CD4-positive, alpha-beta T cell treated with Interleukin-4 for 1 hour (primary cell): ENCODE data around the gene ATG4A.

Experiments used
- DNase-seq, 2 donors: peaks; one replicate each; pipeline ENCODE4 v3.0.0-alpha.2; 2020 to 2022

The ATG4A gene, protein sequence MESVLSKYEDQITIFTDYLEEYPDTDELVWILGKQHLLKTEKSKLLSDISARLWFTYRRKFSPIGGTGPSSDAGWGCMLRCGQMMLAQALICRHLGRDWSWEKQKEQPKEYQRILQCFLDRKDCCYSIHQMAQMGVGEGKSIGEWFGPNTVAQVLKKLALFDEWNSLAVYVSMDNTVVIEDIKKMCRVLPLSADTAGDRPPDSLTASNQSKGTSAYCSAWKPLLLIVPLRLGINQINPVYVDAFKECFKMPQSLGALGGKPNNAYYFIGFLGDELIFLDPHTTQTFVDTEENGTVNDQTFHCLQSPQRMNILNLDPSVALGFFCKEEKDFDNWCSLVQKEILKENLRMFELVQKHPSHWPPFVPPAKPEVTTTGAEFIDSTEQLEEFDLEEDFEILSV

DNA sequence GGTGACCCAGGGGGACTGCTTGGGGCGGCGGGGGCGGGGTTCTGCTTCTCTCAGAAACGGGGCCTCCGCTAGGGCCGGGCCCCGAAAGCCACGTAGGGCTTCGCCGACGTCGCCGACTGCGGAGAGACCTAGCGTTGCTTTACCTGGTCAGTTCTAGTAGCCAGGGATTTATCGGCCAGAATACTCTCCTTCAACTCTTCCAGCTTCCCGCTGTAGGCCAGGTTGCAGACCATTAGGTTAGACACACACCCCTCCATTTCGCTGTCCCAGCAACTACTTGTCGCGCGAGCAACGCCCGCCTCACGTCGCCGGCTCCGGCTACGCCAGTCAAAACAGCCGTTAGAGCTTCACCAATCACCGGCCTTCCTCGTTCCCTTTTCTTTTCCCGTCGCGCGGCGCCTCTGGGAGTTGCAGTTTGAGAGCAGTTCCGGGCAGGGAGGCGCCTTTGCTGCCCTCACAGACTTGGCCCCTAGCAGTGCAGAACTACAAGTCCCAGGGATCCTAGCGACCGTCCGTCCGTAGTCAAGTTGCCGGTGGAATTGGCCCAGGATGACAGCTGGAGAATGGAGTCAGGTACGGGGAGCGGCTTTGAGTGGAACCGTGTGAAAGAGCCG is at the start of gene ATG4A, which contains the start of gene PSMD10:
ATG4A (plus strand) TSS at position 515 of the 614 bp plus-strand sequence; CDS start at position 564, 49 bp downstream.
PSMD10 (minus strand) TSS at position 279 of the 614 bp plus-strand sequence; CDS start at position 257, 22 bp downstream.
- peak; percentile 92 for DNase-seq

DNA sequence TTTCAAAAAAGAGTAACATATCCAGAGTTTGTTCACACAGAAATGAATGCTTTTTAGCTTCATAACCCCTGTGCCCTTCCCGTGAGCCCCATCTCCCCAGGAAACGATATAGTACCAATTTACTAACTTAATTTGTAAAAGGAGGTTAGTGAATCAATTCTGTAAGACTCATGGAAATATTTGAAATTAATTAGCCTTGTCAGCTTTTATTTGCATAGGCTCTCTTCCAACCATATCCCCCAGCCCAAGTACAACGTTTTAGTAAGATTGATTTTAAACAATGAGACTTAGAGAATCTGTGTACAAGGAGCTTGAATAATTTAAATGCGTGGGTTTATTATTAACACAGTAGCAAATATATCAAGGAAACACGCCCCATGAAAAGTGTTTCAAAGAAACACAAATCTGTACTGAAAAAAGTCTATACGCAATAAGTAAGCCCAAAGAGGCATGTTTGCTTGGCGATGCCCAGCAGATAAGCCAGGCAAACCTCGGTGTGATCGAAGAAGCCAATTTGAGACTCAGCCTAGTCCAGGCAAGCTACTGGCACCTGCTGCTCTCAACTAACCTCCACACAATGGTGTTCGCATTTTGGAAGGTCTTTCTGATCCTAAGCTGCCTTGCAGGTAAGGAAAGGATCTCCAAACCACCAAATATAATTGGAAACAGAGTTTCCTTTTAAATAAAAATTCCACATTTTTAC is 46.9 kb upstream of the ATG4A start, which contains the start of gene VSIG1:
VSIG1 (plus strand) TSS at position 512 of the 703 bp plus-strand sequence; CDS start at position 578, 66 bp downstream.
- no peak for DNase-seq

DNA sequence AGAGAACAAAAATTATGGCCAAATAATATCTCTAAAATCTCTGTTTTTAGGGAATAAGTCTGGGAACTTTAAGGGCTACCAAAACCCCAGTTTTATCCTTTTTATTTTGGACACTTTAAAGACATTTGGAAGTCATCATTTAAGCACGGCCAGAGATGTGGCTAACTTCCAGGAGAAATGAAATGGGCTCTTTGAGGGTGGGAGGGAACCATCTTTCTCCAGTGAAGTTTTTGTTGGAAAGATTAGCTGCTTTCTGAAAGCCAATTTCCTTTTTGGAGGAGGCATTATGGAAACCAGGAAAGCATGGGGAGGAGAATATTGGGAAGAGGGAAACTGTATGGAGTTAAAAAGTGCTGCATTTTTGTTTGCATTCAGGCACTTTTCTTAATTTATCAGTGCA is 41.9 kb upstream of the ATG4A start:
- DNase-seq: no peak

DNA sequence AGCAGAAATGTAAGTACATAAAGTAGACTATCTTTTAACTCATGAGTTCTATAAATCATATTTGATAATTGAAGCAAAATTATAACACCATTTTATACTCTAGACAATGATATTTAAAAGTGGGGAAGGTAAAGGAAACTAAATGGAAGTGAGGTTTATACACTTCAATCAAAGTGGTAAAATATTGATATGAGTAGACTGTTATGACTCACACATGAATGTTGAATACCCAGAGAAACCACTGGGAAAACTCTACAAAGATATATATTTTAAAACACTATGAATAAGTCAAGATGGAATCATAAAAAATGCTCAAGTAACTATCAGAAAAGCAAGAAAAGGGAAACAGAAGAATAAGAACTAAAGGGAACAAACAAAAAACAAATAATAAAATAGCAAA is 38.4 kb upstream of the ATG4A start:
- no peak for DNase-seq

DNA sequence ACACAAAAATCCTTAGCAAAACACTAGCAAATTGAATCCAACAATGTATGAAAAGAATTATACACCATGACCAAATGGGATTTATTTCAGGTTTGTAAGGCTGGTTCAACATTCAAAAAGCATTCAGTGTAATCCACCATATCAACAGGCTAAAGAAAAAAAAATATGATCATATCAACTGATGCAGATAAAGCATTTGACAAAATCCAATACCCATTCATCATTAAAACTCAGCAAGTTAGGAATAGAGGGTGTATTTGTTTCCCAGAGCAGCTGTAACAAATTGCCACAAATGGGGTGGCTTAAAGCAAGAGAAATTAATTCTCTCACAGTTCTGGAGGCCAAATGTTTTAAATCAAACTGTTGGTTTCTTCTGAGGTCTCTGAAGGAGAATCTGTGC is 36.0 kb upstream of the ATG4A start:
- DNase-seq: no peak

DNA sequence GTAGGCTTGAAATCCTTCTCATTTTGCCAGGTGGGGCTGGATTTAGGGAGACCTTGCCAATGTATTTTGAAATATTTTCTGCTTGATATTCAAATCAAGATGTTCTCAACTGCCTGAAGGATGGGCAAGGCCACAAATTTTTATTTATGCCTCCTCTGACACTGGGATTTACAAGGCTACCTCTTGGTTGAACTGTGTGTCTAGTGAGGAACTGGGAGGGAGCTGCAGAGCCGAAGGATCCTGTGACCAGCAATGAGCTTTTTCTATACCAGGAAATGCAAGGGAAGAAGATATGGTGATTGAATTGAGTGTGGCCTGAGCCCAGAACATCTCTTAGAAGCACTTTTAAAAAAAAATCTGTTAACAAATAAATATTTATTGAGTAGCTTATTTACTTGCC is 31.8 kb upstream of the ATG4A start:
- no peak for DNase-seq

DNA sequence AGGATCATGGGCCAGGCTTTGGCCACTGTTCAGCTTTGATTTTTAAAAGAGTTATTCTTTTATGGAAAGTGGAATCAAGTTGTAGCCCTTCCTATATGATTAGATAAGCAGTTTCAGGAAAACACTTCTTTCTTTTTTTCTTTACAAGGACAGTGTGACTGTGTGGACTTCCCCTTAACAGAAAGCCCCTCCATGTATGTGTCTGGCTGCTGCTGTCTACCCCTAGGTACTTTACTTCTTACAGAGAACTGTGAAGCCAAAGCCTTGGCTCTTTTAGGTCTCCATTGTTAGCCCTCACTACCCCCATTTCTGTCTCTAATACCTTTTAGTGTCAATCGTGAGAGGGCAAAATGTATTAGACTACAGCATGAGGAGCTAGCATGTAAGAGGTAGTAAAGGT is 27.6 kb upstream of the ATG4A start:
- no peak for DNase-seq

DNA sequence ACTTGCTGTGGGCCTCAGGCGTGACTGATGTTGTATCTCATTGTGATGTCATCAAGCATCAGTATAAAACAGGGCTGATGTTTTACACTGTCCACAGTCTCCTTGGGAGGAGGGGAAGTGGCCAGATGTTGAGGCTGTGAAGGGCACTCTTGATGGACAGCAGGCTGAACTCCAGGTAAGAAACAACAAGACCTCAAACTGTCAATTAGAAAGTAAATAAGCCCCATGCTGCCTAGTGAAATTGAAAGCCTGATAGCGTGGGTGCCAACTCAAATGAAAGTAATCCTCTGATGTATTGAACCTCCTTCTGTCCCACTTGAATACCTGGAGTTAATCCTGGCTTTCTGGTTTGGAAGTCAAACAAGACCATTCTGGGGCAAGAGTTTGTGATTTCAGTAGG is 27.0 kb upstream of the ATG4A start:
- DNase-seq: no peak

DNA sequence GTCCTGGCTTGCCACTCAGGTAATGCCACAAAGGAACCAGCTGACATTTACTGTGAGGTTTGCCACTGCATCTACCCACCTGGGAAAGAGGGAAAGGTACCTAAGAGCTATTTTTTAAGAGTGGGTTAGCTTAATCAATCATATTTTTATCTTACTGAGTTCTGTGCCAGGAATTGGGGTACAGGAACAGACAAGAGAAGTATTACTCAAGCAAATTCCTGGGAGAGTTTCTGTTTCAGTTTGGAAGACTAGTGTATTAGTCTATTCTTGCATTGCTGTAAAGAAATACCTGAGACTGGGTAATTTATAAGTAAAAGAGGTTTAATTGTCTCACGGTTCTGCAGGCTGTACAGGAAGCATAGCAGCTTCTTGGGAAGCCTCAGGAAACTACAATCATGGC is 23.5 kb upstream of the ATG4A start:
- no peak for DNase-seq

DNA sequence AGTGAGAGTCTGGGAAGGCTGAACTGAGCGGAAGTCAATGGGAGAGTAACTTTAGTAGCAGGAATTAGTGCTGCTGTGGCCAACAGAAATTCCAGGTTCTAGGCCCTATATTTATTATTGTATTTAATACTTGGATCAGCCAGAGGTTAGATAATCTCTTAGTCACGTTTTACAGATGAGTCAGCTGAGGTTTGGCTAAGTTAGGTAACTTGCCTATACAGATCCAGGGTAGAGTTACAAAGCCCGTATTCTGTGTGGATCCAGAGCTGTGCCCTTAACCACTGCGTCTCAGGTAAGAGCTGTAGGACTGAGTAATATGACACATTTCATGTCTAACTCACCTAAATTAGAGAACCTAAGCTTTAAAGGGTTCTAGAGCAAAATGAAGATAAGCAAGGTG is 20.7 kb upstream of the ATG4A start:
- DNase-seq: no peak

DNA sequence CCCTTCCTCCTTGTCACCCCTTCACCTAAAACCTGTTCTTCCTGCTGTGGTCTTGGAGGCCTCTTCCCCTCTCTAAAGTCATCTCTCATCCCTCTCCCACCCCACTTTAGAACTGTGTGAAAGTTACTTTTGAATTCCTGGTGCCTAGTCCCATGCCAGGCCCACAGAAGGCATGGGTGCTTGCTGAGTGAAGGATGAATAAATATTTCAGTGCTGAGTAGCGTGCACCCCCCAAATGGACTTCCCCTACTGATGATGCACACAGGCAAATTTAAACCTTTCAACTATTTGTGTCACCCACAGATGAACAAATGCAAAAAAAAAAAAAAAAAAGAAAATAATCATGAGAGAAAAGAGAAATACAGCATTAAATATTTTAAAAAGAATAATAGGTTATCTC is 20.0 kb upstream of the ATG4A start:
- no peak for DNase-seq

DNA sequence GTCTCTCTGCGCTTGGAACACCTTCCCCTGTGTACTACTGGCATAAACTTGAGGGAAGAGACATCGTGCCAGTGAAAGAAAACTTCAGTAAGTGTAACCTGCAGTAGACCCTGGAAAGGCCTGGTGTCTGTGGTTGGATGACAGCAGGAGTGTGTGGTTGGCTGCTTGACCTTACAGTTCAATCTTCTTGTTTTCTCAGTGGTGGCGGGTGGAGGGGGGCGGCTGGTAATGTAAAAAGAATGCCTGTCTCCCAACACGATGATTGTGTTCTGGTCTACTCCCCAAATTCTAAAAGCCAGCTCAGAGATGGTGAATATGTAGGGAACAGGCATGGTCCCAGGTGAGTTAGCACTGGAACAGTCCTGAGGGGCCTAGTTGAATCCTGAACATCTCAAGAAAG is 18.8 kb upstream of the ATG4A start:
- DNase-seq: no peak

DNA sequence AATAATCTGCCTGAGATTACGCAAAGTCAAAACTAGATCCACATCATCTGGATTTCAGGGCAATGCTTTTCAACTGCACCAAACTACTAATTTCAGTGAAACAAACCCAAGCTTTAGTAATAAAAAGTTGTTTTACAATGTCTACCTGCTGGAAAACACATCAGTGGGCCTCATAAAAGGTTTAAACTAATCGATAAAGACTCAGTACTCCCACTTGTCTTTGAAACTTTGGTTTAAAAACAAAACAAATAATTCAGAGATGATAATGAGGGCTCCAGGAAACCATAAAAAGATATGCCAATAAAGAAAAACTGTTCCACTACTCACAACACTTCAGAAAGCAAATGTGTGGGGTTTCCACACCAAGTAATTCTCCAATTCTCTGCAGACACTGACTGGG is 10.5 kb upstream of the ATG4A start:
- no peak for DNase-seq

DNA sequence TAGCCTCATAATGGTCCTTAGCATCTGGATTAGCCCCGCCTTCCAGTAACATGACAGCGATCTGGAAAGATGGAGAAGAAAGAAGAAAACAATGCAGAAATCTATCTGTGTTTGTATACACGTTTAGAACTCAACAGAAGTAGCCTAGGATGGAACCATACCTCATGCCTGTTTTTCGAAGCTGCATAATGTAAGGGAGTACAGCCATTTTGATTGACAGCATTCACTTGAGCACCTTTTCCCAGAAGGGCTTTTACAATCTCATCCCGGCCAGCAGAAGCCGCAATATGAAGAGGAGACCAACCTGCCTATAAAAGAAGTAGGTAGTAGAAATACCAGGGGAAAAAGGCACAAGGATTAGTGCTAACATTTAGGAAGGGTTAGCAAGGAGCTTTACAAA is 3.8 kb upstream of the ATG4A start:
- no peak for DNase-seq

DNA sequence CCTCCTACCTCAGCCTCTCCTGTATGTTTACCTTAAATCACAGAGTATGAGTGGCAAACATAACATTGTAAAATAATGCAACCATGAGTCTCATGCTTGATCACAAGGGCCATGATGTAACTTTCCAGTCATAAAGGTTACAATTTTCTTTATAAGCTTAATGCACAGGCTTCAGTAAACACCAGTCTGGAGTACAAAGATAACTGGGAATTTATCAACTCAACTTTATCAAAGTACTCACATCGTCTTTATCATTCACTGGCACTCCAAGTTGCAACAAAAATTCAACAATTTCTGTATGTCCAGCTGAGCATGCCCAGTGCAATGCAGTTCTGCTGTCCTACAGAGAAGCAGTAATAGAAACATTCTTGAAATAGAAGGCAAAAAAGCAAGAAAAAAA is 3.1 kb upstream of the ATG4A start:
- no peak for DNase-seq

DNA sequence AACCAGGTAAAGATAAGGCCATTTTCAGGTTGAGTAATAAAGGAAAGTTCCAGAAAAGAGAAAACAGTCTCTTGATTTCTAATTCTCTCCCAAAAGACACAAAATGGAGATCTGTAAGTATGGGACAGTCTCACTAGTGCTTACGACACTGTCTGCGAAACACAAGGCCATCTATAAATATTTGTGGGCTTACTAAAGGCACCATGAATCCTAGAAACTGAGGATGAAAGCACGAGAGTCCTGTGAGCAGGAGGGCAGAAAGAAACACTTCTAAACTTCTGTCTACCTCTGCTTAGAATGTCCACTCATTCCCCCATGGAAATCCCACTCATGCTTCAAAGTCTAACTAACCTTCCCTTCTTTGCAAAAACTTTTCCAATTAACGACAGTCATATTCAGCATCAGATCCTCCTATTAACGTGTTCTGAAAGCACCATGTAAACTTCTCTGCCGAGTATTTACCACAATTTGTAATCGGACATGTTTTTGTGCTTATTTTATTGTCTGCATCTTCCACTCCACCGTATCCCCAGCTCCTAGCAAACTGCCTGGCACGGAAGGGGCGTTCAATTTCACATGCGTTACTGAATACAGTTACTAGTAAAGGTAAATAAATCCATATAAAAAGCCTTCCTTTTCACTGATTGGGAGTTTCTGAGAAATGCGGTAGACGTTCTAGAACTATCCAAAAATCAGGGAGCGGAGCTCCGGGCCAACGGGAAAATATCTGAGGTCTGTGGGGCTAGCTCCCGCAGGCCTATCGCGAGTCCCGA is 901 bp upstream of the ATG4A start:
- DNase-seq: peak in 1 of 2 donors; percentile 0

DNA sequence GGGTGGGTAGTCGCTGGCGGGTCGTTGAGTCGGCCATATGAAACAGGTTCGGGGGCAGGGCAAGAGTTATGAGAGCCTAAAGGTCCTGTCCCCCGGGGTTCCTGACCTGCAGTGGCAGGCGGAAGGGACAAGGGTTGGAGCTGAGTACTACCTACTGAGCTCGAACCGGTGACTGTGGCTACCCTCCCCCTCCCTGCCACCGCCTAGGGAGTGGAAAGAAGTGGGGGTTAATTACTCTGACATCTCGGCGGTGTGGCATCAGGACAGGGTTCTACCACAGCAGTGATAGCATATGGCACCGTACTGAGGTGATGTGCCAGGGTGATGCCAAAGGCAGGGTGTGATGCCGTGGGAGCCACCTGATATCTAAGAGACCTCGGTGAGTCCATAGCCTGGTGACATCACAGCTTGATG is 307 bp downstream of the ATG4A start:
- DNase-seq: no peak

DNA sequence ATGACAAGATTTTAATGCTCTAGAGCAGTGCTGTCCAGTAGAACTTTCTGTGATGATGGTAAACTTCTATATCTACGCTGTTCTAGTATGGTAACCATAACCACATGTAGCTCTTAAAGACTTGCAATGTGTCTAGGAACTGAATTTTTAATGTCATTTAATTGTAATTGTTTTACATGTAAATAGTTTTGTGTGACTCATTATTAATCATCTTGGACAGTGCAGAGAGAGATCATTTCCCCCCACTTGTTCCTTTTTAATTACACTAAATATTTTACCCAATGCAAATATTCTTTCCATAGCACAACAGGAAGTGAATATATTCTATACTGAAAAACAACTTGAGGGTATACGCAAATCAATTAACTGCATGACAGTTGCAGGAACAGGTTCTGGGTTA is 5.8 kb downstream of the ATG4A start:
- no peak for DNase-seq

DNA sequence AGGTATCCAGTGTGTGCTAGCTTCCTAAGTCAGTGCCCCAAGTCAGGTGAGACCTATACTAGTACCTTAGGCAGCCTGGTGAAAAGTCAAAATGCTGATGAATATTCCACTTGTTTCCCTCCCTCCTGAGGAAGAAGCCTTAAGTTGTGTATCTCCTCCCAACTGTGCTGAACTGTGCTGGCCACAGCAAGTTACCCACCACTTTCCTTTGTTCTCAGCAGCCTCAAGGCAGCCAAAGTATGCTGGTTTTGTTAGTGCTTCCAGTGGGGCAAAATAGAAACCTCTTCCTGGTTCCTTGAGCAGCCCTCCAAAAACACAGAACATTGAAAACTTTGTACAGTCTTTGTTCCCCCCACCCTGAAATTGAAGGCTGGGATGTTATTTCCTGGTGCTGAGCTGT is 13.9 kb downstream of the ATG4A start:
- DNase-seq: no peak

DNA sequence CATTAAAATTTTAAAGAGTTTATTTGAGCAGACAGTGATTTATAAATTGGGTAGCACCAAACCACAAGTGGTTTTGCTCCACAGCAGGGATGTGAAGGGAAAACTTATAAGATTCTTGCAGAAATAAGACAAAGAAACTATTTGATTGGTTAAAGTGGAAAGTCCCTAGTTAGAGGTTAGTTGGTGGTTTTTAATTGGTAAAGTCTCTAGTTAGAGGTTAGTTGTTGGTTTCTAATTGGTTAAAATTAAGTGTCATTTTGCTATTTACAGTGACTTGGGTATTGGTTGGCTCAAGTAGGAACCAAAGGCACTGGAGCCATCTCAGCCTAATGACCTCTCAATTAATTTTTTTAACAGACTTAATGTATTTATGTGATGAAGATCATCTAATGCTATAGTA is 23.0 kb downstream of the ATG4A start:
- DNase-seq: no peak

DNA sequence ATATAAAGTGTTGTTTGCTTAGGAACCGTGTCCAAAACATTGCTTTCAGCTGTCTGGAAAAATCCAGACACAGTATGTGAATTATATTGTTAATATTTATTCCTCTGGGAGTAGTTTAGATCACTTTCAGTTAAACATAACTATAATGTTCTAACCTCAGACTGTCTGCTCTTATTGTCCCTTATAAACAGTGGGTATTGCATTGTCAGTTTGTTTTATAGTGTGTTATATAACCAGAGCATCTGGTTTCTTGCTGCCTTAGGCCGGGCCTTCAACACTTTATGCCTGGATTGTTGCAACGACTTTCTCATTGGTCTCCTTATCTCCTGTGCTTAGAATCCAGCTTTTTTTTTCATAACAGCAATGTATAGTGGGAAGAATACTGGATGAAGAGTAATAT is 26.4 kb downstream of the ATG4A start:
- DNase-seq: no peak

DNA sequence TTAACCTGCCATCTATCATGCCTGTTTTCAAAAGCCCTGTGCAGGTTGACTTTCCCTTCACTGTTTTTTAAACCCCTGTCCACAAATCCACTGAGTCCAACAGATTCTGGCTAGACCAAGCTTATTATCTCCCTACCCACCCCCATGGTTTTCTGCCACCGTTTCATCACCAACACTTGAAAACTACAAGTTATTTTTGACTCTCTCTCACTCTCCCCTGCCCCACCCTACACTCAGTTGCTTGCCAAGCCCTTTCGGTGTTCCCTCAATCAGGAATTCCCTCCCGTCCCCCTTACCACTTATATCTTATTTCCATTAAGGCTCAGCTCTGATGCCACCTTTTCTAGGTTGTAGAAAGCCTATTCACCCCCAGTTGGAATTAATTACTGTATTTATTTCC is 29.7 kb downstream of the ATG4A start:
- DNase-seq: no peak

DNA sequence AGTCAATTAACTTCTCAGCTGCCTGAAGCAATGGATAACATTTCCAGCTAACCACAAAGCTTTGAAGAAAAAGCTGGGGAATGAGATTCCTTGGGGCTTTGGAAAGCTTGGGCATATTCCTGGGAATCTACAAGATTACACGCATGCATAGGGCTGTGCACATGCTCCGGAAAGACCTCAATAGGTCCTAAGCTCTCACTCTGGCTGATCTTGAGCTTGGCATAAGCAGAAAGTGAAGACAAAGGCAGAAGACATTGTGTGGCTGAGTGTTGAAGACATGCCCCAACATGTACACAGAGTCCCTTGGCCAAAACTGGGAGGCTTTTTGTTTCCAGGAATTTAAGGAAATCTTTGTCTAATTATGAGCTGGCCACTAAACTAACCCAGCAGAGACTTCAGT is 31.2 kb downstream of the ATG4A start:
- no peak for DNase-seq
